OCI-LY1 (cell line): ENCODE results near the gene PRSS33.

ENCODE experiments used
- H2AFZ ChIP-seq: fragments of 200-600 bp; sonication (generic), shearing (Covaris generic); 2 replicates; pipeline ENCODE4 v1.6.0; 2014; ENCODE audit warnings: antibody characterized with exemption, mild to moderate bottlenecking, low read length
- H3F3A ChIP-seq: fragments of 200-600 bp; sonication (generic), shearing (Covaris generic); 2 replicates; pipeline ENCODE4 v1.6.0; 2014; ENCODE audit warnings: mild to moderate bottlenecking, antibody characterized with exemption, low read length, moderate library complexity; ENCODE audit not compliant: insufficient read depth
- H3K27ac ChIP-seq: fragments of 200-600 bp; sonication (generic); 2 replicates; pipeline ENCODE4 v1.5.1; 2014; ENCODE audit warnings: low read length, mixed run types, mild to moderate bottlenecking, low read depth; ENCODE audit not compliant: poor library complexity, severe bottlenecking
- H3K27me3 ChIP-seq: fragments of 200-600 bp; sonication (generic); 2 replicates; pipeline ENCODE4 v1.6.0; 2014; ENCODE audit warnings: antibody characterized with exemption, mild to moderate bottlenecking, low read length, moderate library complexity; ENCODE audit not compliant: insufficient read depth
- H3K36me3 ChIP-seq: fragments of 200-600 bp; sonication (generic); 2 replicates; pipeline ENCODE4 v1.6.1; 2014; ENCODE audit warnings: mild to moderate bottlenecking, antibody characterized with exemption, low read length, moderate library complexity, mixed read lengths; ENCODE audit not compliant: insufficient read depth
- H3K4me1 ChIP-seq: fragments of 200-600 bp; sonication (generic); 2 replicates; pipeline ENCODE4 v1.5.1; 2014; ENCODE audit warnings: mild to moderate bottlenecking, low read length, moderate library complexity; ENCODE audit not compliant: insufficient read depth, severe bottlenecking
- H3K4me2 ChIP-seq: fragments of 200-600 bp; sonication (generic), shearing (Covaris generic); 2 replicates; pipeline ENCODE4 v1.6.1; 2014; ENCODE audit warnings: low read length
- H3K4me3 ChIP-seq: fragments of 200-600 bp; sonication (generic); 2 replicates; pipeline ENCODE4 v1.5.1; 2014; ENCODE audit warnings: low read length, low read depth, mild to moderate bottlenecking, mixed read lengths; ENCODE audit not compliant: poor library complexity, severe bottlenecking
- H3K79me2 ChIP-seq: fragments of 200-600 bp; shearing (Covaris generic); 2 replicates; pipeline ENCODE4 v1.6.1; 2016; ENCODE audit warnings: mixed run types, low read length, mixed read lengths; ENCODE audit not compliant: insufficient read depth
- H3K9ac ChIP-seq: fragments of 200-600 bp; sonication (generic), shearing (Covaris generic); 2 replicates; pipeline ENCODE4 v1.6.1; 2014; ENCODE audit warnings: mild to moderate bottlenecking, low read length, mixed read lengths
- H3K9me2 ChIP-seq: fragments of 200-600 bp; sonication (generic), shearing (Covaris generic); 2 replicates; pipeline ENCODE4 v1.6.1; 2014; ENCODE audit warnings: low read depth, mild to moderate bottlenecking, low read length, mixed read lengths
- H3K9me3 ChIP-seq: fragments of 200-600 bp; shearing (Covaris generic); 2 replicates; pipeline ENCODE4 v1.6.1; 2014; ENCODE audit warnings: low read length, mixed read lengths
- H4K20me1 ChIP-seq: fragments of 200-600 bp; sonication (generic), shearing (Covaris generic); 2 replicates; pipeline ENCODE4 v1.6.0; 2016; ENCODE audit warnings: mild to moderate bottlenecking, low read length; ENCODE audit not compliant: insufficient read depth
- CTCF ChIP-seq: fragments of 200-600 bp; sonication (generic), shearing (Covaris generic); IDR thresholded peaks from 2 replicates; pipeline ENCODE4 v1.5.1; 2017; ENCODE audit warnings: mild to moderate bottlenecking, antibody characterized with exemption, low read length, moderate library complexity, mixed read lengths
- EZH2 ChIP-seq: fragments of 200-600 bp; sonication (generic), shearing (Covaris generic); IDR thresholded peaks from 2 replicates; pipeline ENCODE4 v1.8.0; 2017; ENCODE audit warnings: borderline replicate concordance, mixed run types, mild to moderate bottlenecking, antibody characterized with exemption, low read length, moderate library complexity, mixed read lengths

Gene PRSS33

GRCh38 chr16:2739625-2740430 is 47.5 kb downstream of the PRSS33 start:
- Histone ChIP-seq H3K36me3 (no peaks in the 10 kb centered on the region), H3K79me2 (no peaks in the 10 kb centered on the region), H2AFZ (no peak overlapping the region), H3K27me3 (peaks cover 4% of the 10 kb centered on the region; the same call in 1 of the 2 replicates), H3K27ac (no peak overlapping the region), H3K9me2 (no peaks in the 10 kb centered on the region), H3K4me1 (no peaks in the 10 kb centered on the region), H3F3A (no peaks in the 10 kb centered on the region), H3K9me3 (no peaks in the 10 kb centered on the region), H3K4me2 (no peak overlapping the region), H3K4me3 (no peak overlapping the region), H4K20me1 (no peaks in the 10 kb centered on the region), H3K9ac (no peak overlapping the region)
- no peak for TF ChIP-seq CTCF
- no peak for TF ChIP-seq EZH2

GRCh38 chr16:2738615-2739014 is 48.7 kb downstream of the PRSS33 start:
- Histone ChIP-seq H3K4me1 (no peaks in the 10 kb centered on the region), H2AFZ (no peak overlapping the region), H3K4me3 (no peak overlapping the region), H3K79me2 (no peaks in the 10 kb centered on the region), H3K4me2 (no peak overlapping the region), H3K27me3 (peaks cover 4% of the 10 kb centered on the region; the same call in 1 of the 2 replicates), H3K9ac (no peak overlapping the region), H3K9me3 (no peaks in the 10 kb centered on the region), H3K27ac (no peak overlapping the region), H3F3A (no peaks in the 10 kb centered on the region), H3K36me3 (no peaks in the 10 kb centered on the region), H4K20me1 (no peaks in the 10 kb centered on the region), H3K9me2 (no peaks in the 10 kb centered on the region)
- TF ChIP-seq EZH2 (no peak), CTCF (no peak)

GRCh38 chr16:2737895-2738418 is 49.4 kb downstream of the PRSS33 start:
- Histone ChIP-seq H3K4me1 (no peaks in the 10 kb centered on the region), H3K27me3 (peaks cover 4% of the 10 kb centered on the region; the same call in 1 of the 2 replicates), H2AFZ (no peak overlapping the region), H3K9me2 (no peaks in the 10 kb centered on the region), H3K9me3 (no peaks in the 10 kb centered on the region), H3K36me3 (no peaks in the 10 kb centered on the region), H3K27ac (no peak overlapping the region), H4K20me1 (no peaks in the 10 kb centered on the region), H3K4me3 (no peak overlapping the region), H3K4me2 (no peak overlapping the region), H3K79me2 (no peaks in the 10 kb centered on the region), H3F3A (no peaks in the 10 kb centered on the region), H3K9ac (no peak overlapping the region)
- no peak for TF ChIP-seq EZH2
- no peak for TF ChIP-seq CTCF
